HUES64 (cell line): ENCODE results near the gene TMEM80.
"Not testable (repeated sequence)": the region's sequence is repeated elsewhere in the genome, so short reads cannot be mapped to it uniquely, and the experiment has no call there.

Source experiments
- H3K27ac ChIP-seq: 2 replicates; pipeline ENCODE4 v1.7.0; 2013; ENCODE audit warnings: low read depth, low read length, inconsistent platforms
- H3K27me3 ChIP-seq: 2 replicates; pipeline ENCODE4 v1.6.1; 2013; ENCODE audit warnings: mild to moderate bottlenecking, low read length; ENCODE audit not compliant: insufficient read depth
- H3K36me3 ChIP-seq: 2 replicates; pipeline ENCODE4 v1.6.1; 2013; ENCODE audit warnings: mild to moderate bottlenecking, low read length; ENCODE audit not compliant: insufficient read depth
- H3K4me1 ChIP-seq: 2 replicates; pipeline ENCODE4 v1.6.1; 2013; ENCODE audit warnings: mild to moderate bottlenecking, low read length, moderate library complexity; ENCODE audit not compliant: insufficient read depth
- H3K4me3 ChIP-seq: 2 replicates; pipeline ENCODE4 v1.5.1; 2013; ENCODE audit warnings: mild to moderate bottlenecking, low read length, moderate library complexity
- H3K9ac ChIP-seq: 2 replicates; pipeline ENCODE4 v1.6.1; 2013; ENCODE audit warnings: mild to moderate bottlenecking, low read depth, low read length
- H3K9me3 ChIP-seq: 2 replicates; pipeline ENCODE4 v1.6.1; 2013; ENCODE audit warnings: low read depth, low read length; ENCODE audit not compliant: insufficient read depth
- WGBS: fragments of 150-250, 120-280 bp; methylation state at CpG from one replicate; pipeline ENCODE4 v1.1.7; 2013; ENCODE audit warnings: missing lambda C conversion rate; 5-methylcytosine and 5-hydroxymethylcytosine counted together

The TMEM80 gene

DNA sequence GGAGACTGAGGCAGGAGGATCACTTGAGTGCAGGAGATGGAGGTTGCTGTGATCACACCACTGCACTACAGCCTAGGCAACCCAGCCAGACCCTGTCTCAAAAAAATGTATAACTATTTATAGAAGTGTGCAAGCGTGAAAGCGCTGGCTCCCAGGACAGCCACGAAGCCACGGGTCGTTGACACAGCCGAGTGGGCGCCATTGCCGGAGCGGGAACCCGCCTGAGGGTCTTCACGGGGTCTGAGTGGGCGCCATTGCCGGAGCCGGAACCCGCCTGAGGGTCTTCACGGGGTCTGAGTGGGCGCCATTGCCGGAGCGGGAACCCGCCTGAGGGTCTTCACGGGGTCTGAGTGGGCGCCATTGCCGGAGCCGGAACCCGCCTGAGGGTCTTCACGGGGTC, 38.9 kb downstream of the TMEM80 start:
- not testable (repeated sequence) for H3K36me3 ChIP-seq, H3K4me3 ChIP-seq, H3K27me3 ChIP-seq, H3K9ac ChIP-seq, H3K27ac ChIP-seq, H3K9me3 ChIP-seq, H3K4me1 ChIP-seq
- WGBS, result 97% methylated on average over 14 of the region's 26 CpGs

GRCh38 chr11:737366-737765, 41.8 kb downstream of the TMEM80 start:
- Histone ChIP-seq H3K27ac (no peak overlapping the region), H3K9me3 (no peaks in the 10 kb centered on the region), H3K27me3 (no peaks in the 10 kb centered on the region), H3K4me1 (no peaks in the 10 kb centered on the region), H3K9ac (no peak overlapping the region), H3K4me3 (no peak overlapping the region), H3K36me3 (no peaks in the 10 kb centered on the region)
- WGBS, result 89% methylated on average over 11 of the region's 11 CpGs

GRCh38 chr11:737899-738298, 42.3 kb downstream of the TMEM80 start:
- H3K36me3 ChIP-seq, H3K9ac ChIP-seq, H3K4me3 ChIP-seq, H3K4me1 ChIP-seq, H3K9me3 ChIP-seq, H3K27me3 ChIP-seq, H3K27ac ChIP-seq: not testable (repeated sequence)
- WGBS, result 86% methylated on average over 10 of the region's 10 CpGs

- no peaks in the 10 kb centered on the region for H3K36me3 ChIP-seq
- peaks cover 10% of the 10 kb centered on the region; the same call in 1 of the 2 replicates for H3K4me1 ChIP-seq
- H3K4me3 ChIP-seq, result no peak overlapping the region
- no peaks in the 10 kb centered on the region for H3K27me3 ChIP-seq
- H3K9ac ChIP-seq, result no peak overlapping the region
- H3K9me3 ChIP-seq, result no peaks in the 10 kb centered on the region
- no peak overlapping the region for H3K27ac ChIP-seq
- whole genome bisulfite sequencing, result 96% methylated on average over 3 of the region's 3 CpGs
Observed at GRCh38 chr11:742156-742546, 46.5 kb downstream of the TMEM80 start.

- Histone ChIP-seq H3K4me3 (no peak overlapping the region), H3K36me3 (no peaks in the 10 kb centered on the region), H3K9ac (no peak overlapping the region; the same call in 1 of the 2 replicates), H3K27me3 (no peaks in the 10 kb centered on the region), H3K9me3 (no peaks in the 10 kb centered on the region), H3K27ac (peak overlapping the region; percentile 41; the same call in 1 of the 2 replicates), H3K4me1 (peaks cover 10% of the 10 kb centered on the region; the same call in 1 of the 2 replicates)
- 85% methylated on average over 4 of the region's 4 CpGs for WGBS
Observed at GRCh38 chr11:742571-743201, 47.1 kb downstream of the TMEM80 start.

DNA sequence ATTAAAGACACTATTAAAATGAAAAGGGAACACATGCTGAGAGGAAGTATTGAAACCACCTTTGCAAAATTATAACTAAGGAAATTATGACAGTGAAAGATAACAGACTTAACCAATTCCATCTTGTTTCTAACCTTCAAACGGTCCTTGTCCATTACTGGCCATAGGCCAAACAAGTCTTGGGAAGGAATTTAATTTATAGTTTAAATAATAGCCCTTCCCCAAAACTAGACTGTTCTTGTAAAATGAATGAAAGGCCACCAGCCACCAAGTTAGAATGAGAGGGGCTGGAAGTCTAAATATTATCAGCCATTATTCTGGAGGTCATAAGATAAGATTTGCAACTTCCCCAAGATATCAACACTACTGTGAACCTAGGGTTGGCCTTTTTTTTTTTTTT, 49.8 kb downstream of the TMEM80 start:
- no CpG with 5 or more reads among the region's 1 CpG for WGBS

GRCh38 chr11:746289-747157, 50.9 kb downstream of the TMEM80 start:
- Histone ChIP-seq H3K36me3 (no peaks in the 10 kb centered on the region), H3K4me1 (peaks cover 17% of the 10 kb centered on the region; the same call in 1 of the 2 replicates), H3K4me3 (peak overlapping the region; percentile 80), H3K9ac (peak overlapping the region; percentile 80), H3K9me3 (no peaks in the 10 kb centered on the region), H3K27me3 (no peaks in the 10 kb centered on the region), H3K27ac (peak overlapping the region; percentile 93)
- WGBS, result 23% methylated on average over 46 of the region's 46 CpGs

More for the DNA sequence above, 49.8 kb downstream of the TMEM80 start:
- Histone ChIP-seq H3K4me1 (peaks cover 17% of the 10 kb centered on the region; the same call in 1 of the 2 replicates), H3K9ac (no peak overlapping the region), H3K9me3 (no peaks in the 10 kb centered on the region), H3K36me3 (no peaks in the 10 kb centered on the region), H3K27me3 (no peaks in the 10 kb centered on the region), H3K4me3 (no peak overlapping the region), H3K27ac (no peak overlapping the region)

DNA sequence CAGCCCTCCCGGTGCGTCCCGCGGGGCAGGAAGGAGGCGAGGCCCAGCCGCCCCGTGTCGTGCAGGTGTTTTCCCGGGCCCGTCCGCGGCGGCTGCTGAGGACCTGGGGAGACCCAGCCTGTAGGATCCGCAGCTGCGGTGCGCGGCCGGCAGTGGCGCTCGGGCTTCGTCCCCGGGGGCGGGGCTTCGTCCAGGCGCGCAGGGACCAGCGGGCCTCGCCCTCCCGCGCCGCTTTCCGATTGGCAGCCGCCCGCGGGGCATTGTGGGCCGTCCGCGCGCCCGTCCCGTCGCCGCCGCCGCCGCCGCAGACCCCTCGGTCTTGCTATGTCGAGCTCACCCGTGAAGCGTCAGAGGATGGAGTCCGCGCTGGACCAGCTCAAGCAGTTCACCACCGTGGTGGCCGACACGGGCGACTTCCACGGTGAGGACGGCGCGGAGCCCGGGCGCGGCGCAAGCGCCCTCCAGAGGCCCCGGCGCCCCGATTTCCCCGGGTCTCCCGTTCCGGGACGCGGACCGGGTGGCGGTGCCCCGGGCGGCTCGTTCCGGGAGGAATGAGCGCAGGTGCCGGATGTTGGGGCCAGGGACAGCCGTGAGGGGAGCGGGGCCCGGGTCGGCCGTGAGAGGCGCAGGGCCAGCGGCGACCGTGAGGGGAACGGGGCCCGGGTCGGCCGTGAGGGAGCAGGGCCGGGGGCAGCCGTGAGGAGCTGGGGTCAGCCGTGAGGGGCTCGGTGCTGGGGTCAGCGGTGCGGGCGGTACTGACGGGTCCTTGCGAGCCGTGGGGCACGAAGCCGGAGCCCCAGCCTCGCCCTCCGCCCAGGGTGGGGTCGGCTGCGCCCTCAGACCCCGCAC, 51.8 kb downstream of the TMEM80 start, which contains the start of gene TALDO1:
Gene TALDO1 (plus strand): TSS at position 307 of the 849 bp plus-strand sequence. CDS start 18 bp downstream, at position 325.
- peak within 1 kb of the TSS; percentile 80 for H3K9ac ChIP-seq
- peaks cover 17% of the 10 kb centered on the region; the same call in 1 of the 2 replicates for H3K4me1 ChIP-seq
- WGBS, result under 1% methylated on average over 112 of the region's 112 CpGs
- H3K27me3 ChIP-seq, result no peaks in the 10 kb centered on the region
- H3K27ac ChIP-seq, result peak within 1 kb of the TSS; percentile 93
- peak within 1 kb of the TSS; percentile 80 for H3K4me3 ChIP-seq
- peaks cover 2% of the 10 kb centered on the region; the same call in 1 of the 2 replicates for H3K36me3 ChIP-seq
- no peaks in the 10 kb centered on the region for H3K9me3 ChIP-seq

GRCh38 chr11:748007-748359, 52.4 kb downstream of the TMEM80 start:
- Histone ChIP-seq H3K36me3 (peaks cover 6% of the 10 kb centered on the region; the same call in 1 of the 2 replicates), H3K4me3 (peak overlapping the region; percentile 80), H3K9ac (peak overlapping the region; percentile 80), H3K4me1 (peaks cover 17% of the 10 kb centered on the region; the same call in 1 of the 2 replicates), H3K27ac (peak overlapping the region; percentile 73), H3K27me3 (no peaks in the 10 kb centered on the region), H3K9me3 (no peaks in the 10 kb centered on the region)
- 10% methylated on average over 18 of the region's 18 CpGs for WGBS

DNA sequence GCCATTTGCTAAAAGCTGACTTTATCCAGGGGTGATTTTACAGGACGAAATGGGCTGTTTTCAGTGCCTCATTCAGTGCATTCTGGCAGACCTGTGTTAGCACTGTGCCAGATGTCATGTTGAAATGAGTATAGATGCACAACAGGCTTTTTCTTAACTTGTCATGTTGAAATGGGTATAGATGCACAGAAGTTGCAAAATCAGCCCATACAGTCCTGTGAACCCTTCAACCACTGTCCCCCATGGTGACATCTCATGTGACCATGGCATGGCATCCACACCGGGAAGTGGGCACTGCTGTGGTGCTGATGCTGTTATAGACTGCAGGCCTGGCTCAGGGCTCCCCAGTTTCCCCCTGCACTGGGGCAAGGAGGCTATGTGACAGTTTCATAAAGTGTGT, 54.1 kb downstream of the TMEM80 start:
- Histone ChIP-seq H3K4me3 (no peak overlapping the region), H3K9me3 (no peaks in the 10 kb centered on the region), H3K9ac (no peak overlapping the region), H3K4me1 (peaks cover 17% of the 10 kb centered on the region; the same call in 1 of the 2 replicates), H3K27me3 (no peaks in the 10 kb centered on the region), H3K36me3 (peaks cover 6% of the 10 kb centered on the region; the same call in 1 of the 2 replicates), H3K27ac (no peak overlapping the region)
- 90% methylated on average over 2 of the region's 2 CpGs for WGBS
